OCI-M2 (cell line): ENCODE results near the gene NKPD1.

ENCODE experiments used
- DNase-seq: peaks from one replicate; lab custom pipeline; 2025; ENCODE audit not compliant: unreplicated experiment; lab: John Stamatoyannopoulos, UW

Gene NKPD1

GRCh38 chr19:45156751-45157150 lies 4.0 kb downstream of the NKPD1 start:
- no peak for DNase-seq

DNA sequence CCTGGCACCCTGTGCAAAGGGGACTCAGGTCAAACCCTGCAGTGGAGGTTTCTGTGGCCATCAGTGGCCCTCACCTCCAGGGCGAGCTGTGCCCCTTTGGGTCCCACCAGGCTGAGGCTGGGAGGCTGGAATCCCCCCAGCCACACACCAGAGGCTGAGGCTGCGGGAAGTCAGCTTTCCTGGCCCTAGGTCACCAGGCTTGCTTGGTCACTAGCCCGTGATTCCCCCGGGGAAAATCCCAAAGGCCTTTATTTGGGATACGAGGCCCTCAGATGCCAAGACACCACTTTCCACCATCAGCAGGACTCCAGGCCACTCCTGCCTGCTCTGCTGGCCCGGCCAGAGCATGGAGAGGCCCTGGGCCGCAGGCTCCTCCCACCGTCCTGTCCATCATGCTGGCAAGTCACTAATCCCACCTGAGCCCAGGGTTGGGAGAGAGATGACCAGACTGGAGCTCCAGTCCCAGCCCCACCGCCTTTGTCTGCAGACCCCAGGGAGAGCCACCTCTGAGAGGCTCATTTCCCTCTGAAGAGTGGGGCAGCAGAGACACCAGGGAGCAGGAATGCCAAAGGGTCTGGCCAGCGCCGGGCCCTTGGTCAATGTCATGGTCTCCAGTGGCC lies 4.7 kb downstream of the NKPD1 start:
- DNase-seq = no peak

DNA sequence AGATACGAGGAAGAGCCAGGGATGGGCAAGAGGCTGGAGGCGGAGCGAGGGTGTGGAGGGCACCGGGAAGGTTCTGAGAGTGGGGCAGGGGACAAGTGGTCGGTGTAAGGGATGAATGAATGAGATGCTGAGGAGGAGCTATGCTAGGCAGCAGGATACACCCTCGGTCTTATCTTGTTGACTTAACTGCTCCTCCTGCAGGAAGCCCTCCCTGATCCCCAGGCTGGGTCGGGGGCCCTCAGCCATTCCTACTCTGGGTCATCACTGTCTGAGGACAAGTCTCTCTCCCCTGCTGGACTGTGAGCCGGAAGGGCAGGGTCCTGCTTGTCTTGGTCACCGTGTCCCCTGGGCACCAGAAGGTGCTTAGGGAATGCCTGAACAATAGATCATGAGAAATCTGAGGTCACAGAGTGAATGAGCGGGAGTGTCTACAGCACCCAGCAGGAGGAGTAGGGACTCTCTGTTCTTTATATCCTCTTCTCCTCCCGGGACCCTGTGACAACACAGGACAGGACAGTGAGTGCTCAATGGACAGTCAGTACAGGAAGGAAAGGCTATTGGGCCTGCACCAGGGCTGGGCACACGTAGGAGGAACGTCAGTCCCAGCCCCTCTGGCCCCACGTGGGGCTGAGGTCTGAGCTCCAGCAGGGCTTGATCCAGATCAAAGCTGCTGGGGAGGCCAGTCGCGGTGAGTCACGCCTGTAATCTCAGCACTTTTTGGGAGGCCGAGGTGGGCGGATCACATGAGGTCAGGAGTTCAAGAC lies 6.5 kb downstream of the NKPD1 start:
- DNase-seq = peak; percentile 44

DNA sequence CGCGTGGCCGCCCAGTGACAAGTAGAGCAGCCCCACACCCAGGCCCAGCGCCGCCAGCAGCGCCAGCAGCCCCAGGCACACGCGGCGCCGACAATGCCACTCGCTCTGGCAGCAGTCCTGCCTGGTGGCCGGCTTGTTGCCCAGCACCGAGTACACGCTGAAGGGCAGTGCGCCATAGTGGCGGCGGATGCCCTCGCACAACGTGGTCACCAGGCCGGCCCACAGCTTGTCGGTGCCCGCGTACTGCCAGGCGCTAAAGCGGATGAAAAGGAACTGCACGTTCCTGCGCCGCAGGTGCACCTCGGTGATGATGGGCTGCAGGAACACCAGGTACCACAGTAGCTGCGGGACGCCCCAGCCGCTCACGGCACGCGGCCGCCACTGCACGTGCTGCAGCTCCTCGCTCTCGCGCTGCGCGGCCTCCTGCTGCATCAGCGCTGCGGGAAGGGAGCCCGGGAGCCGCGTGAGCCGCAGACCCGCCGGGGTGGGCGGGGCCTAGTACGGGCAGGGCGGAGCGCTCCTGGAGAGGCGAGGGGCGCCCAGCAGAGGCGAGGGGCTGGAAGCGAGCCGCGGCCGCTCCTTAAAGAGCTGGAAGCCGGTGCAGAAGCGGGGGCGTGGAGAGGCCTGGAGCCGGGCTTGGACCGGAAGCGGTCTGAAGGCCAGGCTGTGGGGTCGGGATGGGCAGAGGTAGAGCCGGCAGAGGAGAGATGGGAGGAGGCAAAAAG lies 7.3 kb downstream of the NKPD1 start:
- no peak for DNase-seq

DNA sequence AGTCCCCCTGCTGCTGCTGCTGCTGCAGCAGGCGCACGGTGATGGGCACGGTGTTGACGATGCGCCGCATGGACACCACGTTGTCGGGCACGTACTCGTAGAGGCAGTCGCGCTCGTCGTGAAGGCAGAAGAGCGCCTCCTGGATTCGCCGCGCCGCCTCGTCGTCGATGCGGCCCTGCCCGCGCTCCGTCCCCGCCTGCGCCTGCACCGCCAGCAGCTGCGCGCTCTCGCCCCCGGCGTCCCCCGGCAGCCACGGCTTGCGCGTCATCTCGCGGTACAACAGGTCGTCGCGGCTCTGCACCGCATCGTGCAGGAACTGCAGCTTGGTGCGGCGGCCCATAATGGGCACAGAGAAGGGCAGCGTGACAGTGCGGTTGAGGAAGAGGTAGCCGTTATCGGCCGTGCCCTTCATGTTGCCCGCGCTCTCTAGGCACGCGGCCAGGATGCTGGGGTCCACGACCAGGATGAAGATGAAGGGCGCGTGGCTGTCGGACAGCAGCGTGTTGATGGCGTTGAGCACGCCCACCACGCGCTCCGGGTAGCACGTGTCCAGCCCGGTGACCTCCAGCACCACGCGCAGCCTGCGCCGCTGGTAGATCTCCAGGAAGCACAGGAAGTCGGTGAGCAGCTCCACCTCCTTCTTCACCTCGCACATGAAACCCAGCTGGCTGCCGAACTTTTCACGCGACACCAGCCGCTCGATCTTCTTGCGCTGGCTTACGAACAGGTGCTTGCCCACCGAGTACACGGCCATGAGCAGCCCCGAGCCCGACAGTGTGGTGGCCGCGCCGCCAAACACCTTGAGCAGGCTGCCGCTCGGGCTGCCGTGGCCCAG lies 8.1 kb downstream of the NKPD1 start:
- DNase-seq = no peak

GRCh38 chr19:45151821-45152503 lies 8.8 kb downstream of the NKPD1 start:
- no peak for DNase-seq

- no peak for DNase-seq
Observed at GRCh38 chr19:45151320-45151719, 9.5 kb downstream of the NKPD1 start.

DNA sequence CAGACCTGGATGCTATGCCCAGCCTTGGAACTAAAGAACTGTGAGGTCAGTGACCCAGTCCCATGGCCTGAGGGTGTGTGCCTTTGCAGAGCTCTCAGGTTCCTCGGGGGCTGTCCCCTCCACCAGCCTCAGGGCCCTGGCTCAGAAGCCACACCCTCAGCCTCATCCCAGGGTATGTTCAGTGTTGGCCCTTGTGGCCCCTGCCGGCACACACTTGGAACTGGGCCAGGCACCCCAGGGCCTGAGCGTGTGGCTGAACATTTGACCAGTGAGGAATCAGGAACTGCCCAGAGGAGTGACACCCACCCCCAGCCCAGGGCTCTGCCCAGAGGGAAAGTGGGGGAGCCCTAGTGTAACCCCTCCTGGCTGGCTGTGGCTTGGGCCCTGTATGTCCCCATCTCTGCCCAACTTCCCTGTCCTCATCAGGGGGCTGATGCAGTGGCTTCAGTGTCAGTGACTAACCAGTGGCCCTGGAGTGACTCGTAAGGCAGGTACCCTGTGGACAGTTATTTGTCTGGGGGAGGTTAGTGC lies 10.0 kb downstream of the NKPD1 start:
- DNase-seq = no peak

GRCh38 chr19:45150180-45150579 lies 10.6 kb downstream of the NKPD1 start:
- DNase-seq = no peak

DNA sequence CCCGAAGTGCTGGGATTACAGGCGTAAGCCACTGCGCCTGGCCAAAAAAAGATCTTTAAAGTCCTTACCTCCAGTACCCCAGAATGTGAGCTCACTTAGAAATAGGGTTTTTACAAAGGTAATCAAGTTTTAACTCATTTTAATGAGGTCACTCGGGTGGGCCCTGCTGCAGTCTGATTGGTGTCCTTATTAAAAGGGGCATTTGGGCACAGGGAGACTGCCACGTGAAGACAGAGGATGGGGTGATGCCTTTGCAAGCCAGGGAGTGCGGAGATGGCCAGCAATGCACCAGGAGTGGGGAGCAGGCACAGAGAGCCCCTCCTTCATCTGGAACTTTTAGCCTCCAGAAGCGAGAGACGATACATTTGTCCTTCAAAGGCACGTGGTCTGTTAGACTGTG lies 11.7 kb downstream of the NKPD1 start:
- DNase-seq = no peak

DNA sequence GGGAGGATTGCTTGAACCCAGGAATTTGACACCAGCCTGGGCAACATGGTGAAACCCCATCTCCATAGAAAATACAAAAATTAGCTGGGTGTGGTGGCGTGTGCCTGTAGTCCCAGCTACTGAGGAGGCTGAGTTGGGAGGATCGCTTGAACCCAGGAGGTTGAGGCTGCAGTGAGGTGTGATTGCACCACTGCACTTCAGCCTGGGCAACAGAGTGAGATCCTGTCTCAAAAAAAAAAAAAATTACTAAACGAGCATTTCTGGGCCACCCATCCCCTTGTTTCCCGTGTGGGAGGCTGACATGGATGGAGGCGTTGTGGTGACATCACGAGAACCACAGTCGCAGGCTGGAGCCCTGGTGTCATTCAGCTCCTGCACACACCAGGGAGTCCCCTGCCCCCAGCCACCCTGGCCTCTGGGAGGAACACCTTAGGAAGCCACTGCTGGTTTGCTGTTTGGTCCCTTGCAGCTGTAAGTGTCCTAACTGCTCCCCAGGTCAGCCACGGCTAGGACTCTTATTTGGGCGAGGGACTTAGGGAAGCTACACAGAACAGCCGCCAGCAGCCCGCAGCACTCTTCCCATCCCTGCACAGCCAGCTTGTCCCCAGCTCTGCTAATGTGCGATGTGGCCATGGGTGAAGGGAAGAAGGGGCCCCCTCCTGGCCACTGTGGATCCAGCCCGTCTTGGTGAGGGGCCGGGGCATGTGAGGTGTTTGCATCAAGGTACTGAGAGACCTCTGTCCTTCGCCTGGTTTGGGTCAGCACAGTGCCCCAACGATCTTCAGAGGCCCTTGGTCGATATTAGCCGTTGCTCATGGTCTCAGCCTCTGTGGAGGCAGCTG lies 12.7 kb downstream of the NKPD1 start:
- DNase-seq = no peak

DNA sequence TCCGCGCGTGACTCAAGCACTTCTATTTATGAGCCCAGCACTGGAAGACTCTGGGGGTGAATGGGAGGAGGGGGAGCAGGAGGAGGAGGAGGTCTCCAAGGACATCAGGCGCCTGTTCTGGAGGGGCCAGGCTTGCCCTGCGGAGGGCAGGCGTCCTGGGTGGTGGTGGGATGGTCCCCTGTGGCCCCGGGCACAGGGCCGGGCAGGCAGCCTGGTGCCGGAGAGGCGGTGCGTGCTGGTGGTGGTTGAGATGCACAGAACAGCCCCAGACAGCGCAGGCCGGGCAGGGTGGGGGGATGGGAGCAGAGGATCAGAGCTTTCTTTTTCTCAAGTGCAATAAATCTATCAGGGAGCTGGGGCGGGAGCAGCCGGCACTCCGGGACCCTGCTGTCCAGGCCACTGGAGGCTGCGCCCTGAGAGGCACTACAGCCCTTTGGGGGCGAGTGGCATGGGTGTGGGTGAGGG lies 14.0 kb downstream of the NKPD1 start:
- DNase-seq = no peak

DNA sequence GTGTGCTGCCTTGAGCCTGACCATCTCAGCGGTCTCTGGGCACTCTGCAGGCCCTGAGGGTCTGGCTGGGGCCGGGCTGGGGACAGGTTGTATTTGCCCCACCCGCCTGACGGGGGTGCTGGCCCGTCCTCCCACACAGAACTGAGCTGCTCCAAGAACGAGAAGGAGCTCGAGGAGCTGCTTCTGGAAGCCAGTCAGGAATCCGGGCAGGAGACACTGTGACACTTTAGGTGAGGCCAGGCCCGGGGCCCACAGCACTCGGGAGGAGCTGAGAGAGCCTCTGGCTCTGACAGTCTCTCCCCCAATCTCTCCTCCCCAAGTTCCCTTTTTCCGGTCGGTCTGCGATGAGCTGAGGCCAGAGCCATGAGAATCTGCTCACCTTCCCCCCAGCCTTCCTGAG lies 14.5 kb downstream of the NKPD1 start:
- DNase-seq = no peak

GRCh38 chr19:45145270-45146189 lies 15.3 kb downstream of the NKPD1 start:
- DNase-seq = no peak

GRCh38 chr19:45144431-45145269 lies 16.1 kb downstream of the NKPD1 start:
- no peak for DNase-seq

- DNase-seq = no peak
Observed at GRCh38 chr19:45142726-45143110, 18.1 kb downstream of the NKPD1 start.

DNA sequence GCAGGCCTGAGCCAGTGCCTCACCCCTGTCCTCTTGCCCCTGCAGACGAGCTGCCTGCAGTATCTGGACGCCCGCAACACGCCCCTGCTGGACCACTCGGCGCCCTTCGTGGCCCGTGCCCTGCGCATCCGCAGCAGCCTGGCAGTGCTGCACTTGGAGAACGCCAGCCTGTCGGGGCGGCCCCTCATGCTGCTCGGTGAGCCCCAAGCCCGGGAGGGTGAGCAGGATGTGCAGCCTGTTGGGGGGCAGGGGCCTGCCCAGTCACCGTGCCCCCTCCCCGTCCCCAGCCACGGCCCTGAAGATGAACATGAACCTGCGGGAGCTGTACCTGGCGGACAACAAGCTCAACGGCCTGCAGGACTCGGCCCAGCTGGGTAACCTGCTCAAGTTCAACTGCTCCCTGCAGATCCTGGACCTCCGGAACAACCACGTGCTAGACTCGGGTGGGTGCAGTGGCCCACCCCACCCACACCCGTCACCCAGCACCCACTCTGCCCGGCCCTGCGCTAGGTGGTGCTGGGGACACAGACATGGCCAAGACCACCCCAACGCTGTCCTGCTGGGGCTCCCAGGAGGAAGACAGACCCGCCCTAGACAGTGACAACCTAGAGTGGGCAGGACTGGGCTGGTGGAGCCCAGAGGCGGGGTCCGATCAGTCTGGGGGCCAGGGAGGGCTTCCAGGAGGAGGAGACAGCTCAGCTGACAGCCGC lies 18.6 kb downstream of the NKPD1 start:
- no peak for DNase-seq
